NCI-H446 (cell line): Measurements from ENCODE around the gene CASP14.
"Not testable (repeated sequence)": the region's sequence is repeated elsewhere in the genome, so short reads cannot be mapped to it uniquely, and the experiment has no call there.

Experiments
- DNase-seq, 2 experiments: peaks; one replicate each; lab custom pipeline; 2025; lab: John Stamatoyannopoulos, UW

CASP14 gene

GRCh38 chr19:15048885-15049541 is at the start of gene CASP14:
TSS of gene CASP14 (plus strand) at chr19:15049480. CDS start at chr19:15052252, 2,772 bp downstream.
- no peak for DNase-seq

DNA sequence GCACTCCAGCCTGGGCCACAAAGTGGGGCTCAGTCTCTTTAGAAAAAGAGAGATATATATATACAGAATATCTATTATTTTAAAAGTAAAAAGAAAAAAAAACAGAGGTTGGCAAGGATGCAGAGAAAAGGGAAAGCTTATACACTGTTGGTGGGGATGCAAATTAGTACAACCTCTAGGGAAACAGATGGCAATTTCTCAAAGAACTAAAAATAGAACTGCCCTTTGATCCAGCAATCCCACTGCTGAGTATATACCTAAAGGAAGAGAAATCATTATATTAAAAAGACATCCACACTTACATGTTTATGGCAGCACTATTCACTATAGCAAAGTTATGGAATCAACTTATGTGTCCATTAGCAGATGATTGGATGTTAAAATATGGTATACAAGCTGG is 41.0 kb upstream of the CASP14 start:
- no peak for DNase-seq

GRCh38 chr19:15010501-15011300 is 38.6 kb upstream of the CASP14 start:
- no peak for DNase-seq

- DNase-seq: no peak
Measured at GRCh38 chr19:15014579-15014978, 34.7 kb upstream of the CASP14 start.

DNA sequence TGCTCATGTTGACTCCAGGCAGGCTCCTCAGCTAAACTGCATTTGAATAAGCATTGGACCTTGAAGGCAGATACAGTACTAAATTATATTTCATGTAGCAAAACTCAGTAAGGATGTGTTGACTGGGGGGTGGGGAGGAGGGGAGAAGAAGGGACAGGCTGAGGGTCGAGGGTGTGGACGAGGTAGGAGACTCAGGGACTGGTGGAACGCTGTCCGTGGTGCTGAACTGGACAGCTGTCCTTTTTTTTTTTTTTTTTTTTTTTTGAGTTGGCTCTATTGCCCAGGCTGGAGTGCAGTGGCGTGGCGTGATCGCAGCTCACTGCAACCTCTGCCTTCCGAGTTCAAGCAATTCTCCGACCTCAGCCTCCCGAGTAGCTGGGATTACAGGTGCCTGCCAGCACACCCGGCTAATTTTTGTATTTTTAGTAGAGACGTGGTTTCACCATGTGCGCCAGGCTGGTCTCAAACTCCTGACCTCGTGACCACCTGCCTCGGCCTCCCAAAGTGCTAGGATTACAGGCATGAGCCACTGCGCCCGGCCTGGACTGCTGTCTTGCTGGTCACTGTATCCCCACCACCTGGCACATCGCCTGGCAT is 33.2 kb upstream of the CASP14 start:
- DNase-seq: no peak

GRCh38 chr19:15018836-15019235 is 30.4 kb upstream of the CASP14 start:
- DNase-seq: not testable (repeated sequence)

- no peak for DNase-seq
Measured at GRCh38 chr19:15021286-15022007, 27.8 kb upstream of the CASP14 start.

GRCh38 chr19:15022752-15023151 is 26.5 kb upstream of the CASP14 start:
- no peak for DNase-seq

DNA sequence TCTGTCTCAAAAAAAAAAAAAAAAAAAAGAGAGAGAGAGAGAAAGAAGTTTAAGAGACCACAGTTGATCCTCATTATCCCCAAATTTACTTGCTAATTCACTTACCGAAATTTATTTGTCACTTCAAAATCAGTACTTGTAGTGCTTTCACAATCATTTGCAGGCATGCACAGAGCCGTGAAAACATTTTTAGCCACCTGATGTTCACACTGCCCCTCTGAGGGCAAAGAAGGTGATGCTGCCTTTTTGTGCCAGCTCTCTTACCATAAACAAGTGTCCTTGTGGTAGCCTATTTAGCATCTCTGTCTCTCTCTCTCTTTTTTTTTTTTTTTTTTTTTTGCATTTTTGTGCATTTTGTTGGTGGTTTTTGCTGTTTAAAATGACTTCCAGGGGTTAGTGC is 24.1 kb upstream of the CASP14 start:
- DNase-seq: no peak

GRCh38 chr19:15028490-15028889 is 20.8 kb upstream of the CASP14 start:
- DNase-seq: no peak

- DNase-seq: no peak
Measured at GRCh38 chr19:15031675-15032074, 17.6 kb upstream of the CASP14 start.

DNA sequence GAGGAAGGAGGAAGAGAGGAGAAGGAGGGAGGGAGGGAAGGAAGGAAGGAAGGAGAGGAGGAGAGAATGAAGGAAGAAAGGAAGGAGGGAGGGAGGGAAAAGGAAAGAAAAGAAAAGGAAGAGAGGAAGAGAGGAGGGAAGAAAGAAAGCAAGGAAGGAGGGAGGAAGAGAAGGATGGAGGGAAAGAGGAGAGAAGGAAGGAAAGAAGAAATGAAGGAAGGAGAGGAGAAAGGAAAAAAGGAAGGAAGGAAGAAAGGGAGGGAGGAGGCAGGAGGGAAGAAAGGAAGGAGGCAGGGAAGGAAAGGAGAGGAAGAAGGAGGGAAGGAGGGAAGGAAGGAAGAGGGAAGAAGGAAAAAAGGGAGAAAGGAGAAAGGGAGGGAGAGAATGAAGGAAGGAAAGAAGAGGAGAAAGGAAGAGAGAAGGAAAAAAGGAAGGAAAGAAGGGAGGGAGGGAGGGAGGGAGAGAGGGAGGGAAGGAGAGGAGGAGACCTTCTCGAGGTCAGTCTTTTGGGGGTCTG is 13.4 kb upstream of the CASP14 start:
- no peak for DNase-seq

DNA sequence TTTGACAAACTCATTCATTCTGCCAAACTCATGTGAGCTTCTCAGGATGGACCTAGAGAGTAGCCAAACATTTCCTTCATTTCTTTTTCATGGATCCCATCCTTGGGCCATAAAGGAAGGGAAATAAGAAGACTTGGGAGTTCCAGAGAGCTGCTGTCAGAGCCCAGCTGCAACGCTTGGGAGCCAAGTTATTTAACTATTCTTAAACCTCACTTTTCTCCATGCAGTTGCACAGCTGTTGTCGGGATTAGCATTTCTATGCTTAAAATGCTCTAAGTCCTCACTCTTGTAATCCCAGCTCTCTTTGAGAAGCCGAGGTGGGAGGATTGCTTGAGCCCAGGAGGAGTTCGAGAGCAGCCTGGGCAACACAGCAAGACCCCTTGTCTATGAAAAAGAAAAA is 11.7 kb upstream of the CASP14 start:
- no peak for DNase-seq

GRCh38 chr19:15038294-15038693 is 11.0 kb upstream of the CASP14 start:
- no peak for DNase-seq

- no peak for DNase-seq
Measured at GRCh38 chr19:15042003-15042402, 7.3 kb upstream of the CASP14 start.

DNA sequence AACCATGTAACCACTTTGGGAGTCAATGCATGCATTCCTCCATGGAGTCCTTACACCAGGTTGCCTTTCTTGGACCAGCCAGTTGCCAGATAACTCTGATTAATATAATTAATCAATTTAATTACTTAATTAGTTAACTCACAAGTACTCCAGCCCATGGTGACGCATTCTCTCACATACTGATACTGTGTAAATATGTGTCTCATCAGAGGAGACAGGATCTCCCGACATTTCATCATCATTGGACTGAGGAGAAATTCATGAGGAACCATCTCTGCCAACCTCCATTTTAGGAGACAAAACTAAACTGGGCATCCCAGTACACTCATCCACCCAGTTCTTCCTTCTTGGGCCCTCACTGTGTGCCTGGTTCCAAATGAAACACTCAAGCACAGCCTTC is 6.5 kb upstream of the CASP14 start:
- no peak for DNase-seq

DNA sequence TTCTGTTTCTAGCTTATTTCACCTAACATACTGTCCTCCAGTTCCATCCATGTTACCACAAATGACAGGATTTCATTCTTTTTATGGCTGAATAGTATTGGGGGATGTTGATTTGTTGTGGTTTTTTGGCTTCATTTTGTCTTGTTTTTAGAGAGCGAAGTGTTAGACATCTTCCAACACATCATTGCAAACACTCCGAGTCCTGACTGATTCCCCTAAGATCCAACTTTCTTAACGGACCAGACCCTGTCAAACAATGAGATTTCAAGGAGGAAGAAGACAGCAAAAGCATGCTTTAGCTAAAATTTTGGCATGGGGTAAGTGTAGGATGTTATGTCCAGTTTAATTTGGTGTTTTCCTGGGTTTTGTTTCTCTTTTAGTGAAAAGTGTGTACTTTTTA is 3.8 kb upstream of the CASP14 start:
- DNase-seq: no peak

GRCh38 chr19:15047680-15048079 is 1.6 kb upstream of the CASP14 start:
- DNase-seq: no peak

- DNase-seq: no peak
Measured at GRCh38 chr19:15048128-15048527, 1.2 kb upstream of the CASP14 start.

DNA sequence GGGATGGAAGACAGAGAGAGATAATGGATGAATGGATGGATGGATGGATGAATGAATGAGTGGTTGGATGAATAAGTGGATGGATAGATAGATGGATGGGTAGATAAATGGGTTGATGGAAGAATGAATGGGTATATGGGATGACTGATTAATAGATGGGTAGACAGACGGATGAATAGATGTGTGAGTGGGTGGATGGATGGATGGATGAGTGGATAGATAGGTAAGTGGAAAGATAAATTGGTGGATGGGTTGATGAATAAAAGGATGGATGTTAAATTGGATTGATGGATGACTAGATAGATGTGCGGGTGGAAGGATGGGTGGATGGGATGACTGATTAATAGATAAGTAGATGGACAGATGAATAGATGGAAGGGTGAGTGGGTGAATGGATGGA is 1.4 kb downstream of the CASP14 start:
- DNase-seq: no peak

DNA sequence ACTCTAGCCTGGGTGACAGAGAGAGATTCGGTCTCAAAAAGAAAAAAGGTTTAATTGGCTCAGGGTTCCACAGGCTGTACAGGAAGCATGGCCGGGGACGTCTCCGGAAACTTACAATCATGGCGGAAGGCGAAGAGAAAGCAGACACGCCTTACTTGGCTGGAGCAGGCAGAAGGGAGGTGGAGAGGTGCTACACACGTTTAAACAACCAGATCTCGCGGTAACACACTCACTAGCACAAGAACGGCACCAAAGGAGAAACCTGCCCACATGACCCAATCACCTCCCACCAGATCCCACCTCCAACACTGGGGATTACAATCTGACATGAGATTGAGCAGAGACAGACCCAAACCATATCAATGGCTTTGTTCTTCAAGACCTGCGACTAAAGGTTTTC is 12.8 kb downstream of the CASP14 start:
- DNase-seq: no peak

- not testable (repeated sequence) for DNase-seq
Measured at GRCh38 chr19:15070386-15070785, 21.1 kb downstream of the CASP14 start.
